GM18508 (cell line): ENCODE results near the gene MBD5.
A peak's percentile ranks its signal among the peaks of the same experiment; 100 is the strongest.

Experiments
- ATAC-seq: cut with Tn5 transposase; IDR thresholded peaks from one replicate; pipeline ENCODE4 v1.9.1; 2021; ENCODE audit warnings: moderate number of reproducible peaks; ENCODE audit not compliant: insufficient read depth, unreplicated experiment

The MBD5 gene

DNA sequence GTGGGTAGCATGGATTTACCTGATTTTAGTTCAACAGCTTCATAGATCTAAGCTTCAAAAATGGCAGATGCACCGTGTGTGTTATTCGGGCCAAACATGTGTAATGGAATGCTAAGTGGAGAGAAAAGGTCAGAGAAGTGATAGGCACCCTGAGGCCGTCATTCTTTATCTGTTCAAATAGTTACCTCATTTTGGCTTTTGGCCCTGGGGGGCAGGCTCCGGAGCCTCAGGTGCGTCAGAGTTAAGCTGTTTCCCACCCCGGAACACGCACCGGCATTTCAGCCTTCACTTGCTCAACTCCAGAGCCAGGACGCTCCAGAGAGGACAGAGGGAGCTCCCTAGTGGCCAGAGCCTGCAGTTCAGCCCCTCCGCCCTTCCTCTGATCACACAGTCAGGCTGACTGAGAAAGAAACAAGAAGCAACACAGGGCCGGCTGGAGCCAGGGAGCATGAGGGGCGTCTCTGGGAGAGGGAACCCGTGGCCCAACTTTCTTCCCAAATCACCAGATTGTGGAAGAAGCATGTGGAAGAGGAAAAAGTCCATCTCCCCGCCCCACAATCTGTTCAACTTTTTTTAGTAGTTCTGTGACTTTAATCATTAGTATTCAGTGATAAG lies 488.5 kb downstream of the MBD5 start:
- ATAC-seq = peak; percentile 98

DNA sequence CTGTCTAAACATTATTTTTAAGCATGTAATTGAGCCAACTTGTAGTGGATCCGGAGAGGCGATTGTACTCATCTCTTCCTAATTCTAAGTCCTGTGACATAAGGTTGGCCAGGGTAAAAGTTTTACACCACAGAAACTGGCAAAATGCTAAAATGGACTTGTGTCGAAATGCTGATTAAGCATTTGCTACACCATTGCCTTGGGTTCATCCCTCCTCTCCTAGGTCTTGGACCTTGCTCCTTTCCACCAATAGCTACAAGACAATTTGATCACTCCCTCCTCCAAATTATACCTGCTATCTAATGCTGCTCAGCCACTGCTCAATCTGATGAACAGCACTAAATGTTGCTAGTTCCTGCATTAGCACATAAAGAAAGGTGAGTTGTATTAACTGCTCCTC lies 491.0 kb downstream of the MBD5 start:
- ATAC-seq = no peak

DNA sequence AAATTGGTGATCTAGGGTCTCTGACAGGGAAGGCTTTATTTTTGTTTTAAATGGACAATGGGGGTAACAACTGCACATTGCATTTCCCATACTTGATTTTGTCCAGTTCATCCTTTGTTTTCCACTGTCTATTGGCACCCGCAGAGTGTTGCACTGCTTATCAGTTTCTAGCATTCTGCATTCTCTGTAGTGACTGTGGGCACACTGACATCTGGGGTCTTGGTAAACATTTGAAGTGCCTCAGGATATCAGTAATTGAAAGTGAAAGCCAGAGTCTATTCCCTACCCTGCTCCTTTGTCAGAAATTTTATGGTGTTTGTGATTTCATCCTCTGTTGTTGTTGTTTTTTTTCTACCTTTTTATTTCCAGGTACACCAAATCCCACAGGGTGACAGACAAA lies 491.6 kb downstream of the MBD5 start:
- ATAC-seq = no peak

GRCh38 chr2:148513427-148513826 lies 492.5 kb downstream of the MBD5 start:
- ATAC-seq = no peak

- no peak for ATAC-seq
Observed at GRCh38 chr2:148515120-148515519, 494.2 kb downstream of the MBD5 start.

- ATAC-seq = no peak
Observed at GRCh38 chr2:148515976-148516375, 495.1 kb downstream of the MBD5 start.

GRCh38 chr2:148517296-148517695 lies 496.4 kb downstream of the MBD5 start:
- no peak for ATAC-seq

DNA sequence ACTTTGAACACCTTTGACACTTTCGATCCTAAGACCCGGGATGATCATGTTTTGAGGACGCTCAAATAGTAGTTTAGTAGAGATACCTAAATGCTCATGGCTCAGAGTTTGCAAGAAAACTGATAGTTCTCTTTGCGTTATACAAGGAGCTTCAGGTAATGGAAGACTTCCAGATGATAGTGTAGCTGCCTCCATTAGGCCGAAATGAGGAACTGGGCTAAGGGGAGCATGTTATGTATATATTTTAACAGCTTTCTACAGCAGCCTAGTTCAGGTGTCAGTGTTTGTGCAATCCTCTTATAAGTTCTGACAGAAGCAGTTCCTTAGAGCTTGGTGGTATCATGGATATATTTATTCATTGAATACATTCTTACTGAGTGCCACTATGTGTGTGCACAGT lies 496.9 kb downstream of the MBD5 start:
- ATAC-seq = no peak

DNA sequence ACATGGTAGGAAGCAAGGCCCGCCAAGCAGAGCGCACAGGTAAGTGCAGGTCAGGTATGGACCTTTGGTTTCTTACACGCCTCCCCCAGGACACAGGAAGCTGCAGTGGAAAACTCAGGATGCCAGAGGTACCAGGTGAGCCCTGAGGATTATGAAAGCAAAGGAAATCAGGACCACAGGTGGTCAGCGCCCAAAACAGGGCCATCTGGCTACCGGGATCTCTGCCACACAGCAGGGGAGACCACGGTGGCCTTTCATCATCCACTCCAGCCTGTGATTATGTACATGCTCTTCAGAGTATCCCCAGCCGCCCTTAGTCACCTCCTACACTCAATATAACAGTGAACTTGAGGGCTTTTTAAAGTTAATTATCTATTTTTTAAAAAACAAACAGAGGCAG lies 498.1 kb downstream of the MBD5 start:
- no peak for ATAC-seq

- no peak for ATAC-seq
Observed at GRCh38 chr2:148521181-148521580, 500.3 kb downstream of the MBD5 start.

- ATAC-seq = no peak
Observed at GRCh38 chr2:148523315-148523714, 502.4 kb downstream of the MBD5 start.

DNA sequence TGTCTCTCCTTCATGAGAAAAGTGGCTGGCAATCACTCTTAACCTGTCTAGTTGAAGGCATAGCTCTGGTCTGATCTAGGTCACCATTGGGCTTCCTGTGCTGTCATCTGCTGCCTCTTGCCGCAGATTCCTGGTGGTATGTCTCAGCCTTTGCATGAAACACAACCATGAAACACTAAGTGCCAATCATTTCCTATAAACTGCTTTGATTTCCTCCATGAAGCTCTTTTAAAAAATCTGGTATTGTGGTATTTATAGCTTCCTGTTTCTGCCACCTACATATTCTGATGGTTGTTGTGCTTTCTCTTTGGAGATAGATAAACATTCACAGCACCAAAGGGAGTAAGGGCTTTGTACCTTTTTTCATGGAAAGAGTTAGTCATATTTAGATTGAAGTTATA lies 503.6 kb downstream of the MBD5 start:
- no peak for ATAC-seq

DNA sequence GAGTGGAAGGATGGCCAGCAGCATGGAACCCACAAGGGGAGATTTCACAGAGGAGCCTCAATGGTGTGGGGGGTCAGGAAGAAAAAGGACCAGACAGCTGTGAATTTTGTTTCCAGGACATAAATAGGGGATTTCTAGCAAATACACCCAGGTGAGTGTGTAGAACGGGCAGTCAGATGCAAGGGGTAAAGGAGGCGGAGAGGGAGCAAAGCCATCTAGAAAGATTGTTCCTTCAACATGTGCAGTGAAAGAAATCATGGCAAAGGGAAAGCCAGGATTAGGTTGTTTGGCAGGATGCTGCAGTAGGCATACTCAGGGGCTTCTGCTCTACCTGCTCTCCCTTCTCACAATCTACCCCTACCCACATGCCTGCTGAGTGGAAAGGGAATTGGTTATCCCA lies 504.2 kb downstream of the MBD5 start:
- ATAC-seq = no peak

- no peak for ATAC-seq
Observed at GRCh38 chr2:148526509-148527346, 505.8 kb downstream of the MBD5 start.

DNA sequence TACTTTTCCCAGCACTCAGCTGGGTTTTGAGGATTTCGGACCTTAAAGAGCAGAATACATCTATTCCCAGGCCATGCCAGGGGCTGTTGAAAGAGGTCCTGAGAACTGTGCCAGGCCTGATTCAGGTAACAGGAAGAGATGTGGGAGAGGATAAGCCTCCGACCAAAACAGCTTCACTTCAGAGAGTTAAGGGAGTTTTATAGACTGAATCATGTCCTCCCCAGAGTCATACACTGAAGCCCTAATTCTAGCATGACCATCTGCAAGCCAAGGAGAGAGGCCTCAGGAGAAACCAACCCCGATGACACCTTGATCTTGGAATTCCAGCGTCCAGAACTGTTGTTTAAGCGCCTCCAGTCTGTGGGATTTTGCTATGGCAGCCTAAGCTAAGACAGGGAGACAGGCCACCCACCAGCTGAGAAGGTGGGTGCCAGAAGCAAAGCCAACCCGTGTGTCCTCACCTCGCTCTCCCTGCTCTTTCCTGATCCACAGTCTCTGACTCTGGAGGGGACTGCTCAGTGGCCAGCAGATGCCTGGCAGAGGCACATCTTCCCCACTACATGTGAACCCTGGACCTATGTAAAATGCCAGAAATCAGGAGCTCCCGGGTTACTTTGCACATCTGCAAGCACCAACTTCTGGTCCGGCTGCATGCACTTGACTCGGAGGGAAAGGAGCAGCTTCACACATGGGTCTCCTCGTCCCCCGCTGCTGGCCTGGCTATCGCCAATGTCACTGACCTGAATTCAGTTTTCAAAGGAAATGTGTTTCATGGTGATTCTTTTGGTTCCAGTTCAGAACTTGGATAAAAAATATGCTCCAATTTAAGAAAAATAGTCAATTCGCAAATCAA lies 506.8 kb downstream of the MBD5 start:
- ATAC-seq = no peak

DNA sequence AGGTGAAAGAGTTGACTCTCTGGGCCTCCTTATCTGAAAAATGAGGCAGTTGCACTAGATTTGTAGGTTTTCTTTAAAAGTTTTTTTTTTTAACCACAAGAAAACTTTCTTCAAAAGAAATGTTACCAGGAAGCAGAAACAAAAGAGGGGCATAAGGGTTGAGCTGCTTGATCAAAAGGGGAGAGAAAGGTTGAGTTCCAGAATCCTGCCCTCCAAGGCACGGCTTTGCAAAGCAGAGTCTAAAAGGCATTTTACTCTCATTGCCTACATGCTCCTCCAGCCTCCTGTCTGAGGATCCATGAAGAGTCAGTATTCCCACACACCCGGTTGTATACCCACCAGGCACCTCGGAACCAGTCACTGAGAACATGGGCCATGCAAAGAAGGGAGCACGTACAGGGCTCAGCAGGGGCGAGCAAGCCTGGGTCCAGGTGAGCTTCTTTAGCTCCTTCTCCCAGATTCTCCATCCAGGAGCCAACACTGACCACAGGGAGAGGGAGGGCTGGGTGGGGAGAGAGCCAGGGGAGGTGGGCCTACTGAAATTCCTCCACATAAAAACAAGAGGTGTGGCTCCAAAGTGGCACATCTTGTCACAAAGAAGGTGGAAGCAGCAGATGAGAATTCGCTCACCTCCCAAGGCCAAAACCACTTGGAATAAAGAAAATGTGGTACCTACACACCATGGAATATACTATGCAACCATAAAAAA lies 507.6 kb downstream of the MBD5 start:
- no peak for ATAC-seq

DNA sequence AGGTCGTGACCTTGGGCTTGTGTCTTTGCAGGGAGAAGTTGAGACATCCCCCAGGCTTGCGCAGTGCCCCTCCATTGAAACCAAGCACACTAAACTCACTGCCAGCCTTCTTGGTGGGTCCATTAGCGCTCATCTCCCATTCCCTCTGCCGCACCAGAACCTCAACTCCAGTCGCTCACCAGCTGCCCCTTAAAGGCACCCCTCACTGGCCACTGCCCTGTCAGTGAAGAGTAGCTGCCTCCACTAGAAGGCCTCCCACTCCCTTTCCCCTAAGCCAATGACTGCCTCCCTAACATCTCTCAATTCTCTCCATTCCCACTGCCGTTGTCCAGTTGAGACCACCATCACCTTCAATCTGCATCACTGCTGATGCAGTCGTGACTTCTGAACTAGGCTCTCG lies 508.9 kb downstream of the MBD5 start:
- no peak for ATAC-seq

DNA sequence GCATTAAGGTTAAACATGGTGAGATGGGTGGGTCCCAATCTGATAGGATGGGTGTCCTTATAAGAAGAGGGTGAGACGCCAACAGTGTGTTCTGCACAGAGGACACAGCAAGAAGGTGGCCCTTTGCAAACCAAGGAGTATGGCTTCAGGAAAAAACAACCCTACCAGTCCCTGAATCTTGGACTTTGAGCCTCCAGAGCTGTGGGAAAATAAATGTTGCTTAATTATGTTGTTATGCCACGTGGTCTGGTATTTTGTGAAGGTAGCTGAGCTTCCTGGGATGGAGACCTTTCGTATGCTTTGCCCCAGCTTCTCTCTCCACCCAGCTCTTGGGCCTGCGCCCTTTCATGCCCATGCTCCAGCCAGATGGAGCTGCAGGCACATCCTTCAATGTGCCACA lies 509.5 kb downstream of the MBD5 start:
- ATAC-seq = no peak

GRCh38 chr2:148531235-148531634 lies 510.3 kb downstream of the MBD5 start:
- ATAC-seq = no peak

DNA sequence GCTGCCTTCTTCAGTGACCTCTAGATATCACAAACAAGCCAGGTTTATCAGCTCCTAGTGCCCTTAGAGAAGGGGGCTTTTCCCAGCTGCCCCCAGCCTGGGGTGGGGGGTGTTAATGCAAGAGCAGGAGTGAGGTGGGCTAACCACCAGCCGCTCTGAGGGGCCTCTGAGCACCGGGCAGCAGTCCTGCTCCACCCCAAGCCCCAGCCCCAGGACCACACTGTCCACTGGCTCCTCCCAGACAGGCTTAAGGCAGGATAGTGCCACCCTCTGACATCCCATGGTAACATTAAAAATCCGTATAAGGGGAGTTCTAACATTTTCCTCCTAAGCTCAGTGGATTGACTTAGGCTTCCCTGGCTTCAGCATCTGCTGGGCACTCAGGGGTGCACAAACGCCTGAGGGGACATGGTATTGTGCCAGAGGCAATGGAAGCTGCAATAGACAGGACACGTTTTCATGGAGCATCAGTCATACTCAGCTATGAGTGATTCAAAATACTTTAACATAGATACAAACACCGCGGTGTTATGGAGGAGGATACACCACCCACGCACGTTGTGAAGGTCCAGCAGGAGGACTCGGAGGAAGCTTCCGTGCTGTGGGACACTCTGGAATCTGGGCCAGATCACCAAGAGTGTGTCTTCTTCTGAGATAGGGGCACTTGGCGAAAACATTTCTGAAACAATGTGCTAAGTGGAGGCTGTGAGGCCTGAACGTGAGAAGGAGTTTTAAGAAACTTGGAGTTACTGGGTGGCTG lies 511.0 kb downstream of the MBD5 start:
- no peak for ATAC-seq
